ENCODE measurements around the gene ACBD3. TPM values are rescaled to one million over a fixed set of nuclear protein-coding genes. Genes with fewer than 3 reads are reported as not detected.

ACBD3 gene
- total RNA-seq, 1 donor = 53.4 TPM

DNA sequence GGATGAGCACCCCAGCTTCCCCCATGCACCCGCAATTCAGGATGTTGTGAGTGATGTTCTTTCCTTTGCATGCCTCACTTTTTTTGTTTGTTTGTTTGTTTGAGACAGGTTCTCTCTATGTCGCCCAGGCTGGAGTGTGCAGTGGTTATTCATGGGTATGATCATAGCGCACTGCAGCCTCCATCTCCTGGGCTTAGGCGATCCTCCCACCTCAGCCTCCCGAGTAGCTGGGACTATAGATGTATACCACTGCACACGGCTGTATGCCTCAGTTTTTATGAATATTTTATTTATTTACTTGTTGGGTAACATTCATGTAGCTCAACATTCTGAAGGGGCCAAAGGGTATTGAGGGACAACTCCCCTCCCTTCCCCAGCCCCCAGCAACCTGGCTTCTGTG is 69.2 kb downstream of the ACBD3 start:
- H3K9me3 ChIP-seq (ENCODE audit: low read depth, low read length) = no peaks in the 10 kb centered on the region
- H3K27me3 ChIP-seq (ENCODE audit: insufficient read depth, low read length) = no peaks in the 10 kb centered on the region
- H3K4me3 ChIP-seq (ENCODE audit: low read length) = no peak overlapping the region
- peaks cover 25% of the 10 kb centered on the region for H3K4me1 ChIP-seq (ENCODE audit: insufficient read depth, low read length)

DNA sequence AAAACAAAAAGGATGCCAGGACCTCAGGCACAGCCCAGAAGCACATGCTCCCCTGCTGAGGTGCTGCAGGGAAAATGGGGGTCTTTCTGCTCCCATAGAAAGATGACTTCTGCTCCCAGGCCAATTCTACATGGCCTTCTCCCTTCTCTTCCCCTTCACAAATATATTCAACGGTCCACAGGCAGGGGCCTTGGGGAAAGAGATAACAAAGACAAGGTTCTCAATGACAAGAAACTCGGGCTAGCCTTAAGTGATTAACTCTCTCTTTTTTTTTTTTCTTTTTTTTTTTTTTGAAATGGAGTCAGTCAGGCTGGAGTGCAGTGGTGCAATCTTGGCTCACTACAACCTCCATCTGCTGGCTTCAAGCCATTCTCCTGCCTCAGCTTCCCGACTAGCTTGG is 69.9 kb downstream of the ACBD3 start:
- Histone ChIP-seq H3K27me3 (ENCODE audit: insufficient read depth, low read length) (no peaks in the 10 kb centered on the region), H3K4me3 (ENCODE audit: low read length) (no peak overlapping the region), H3K9me3 (ENCODE audit: low read depth, low read length) (no peaks in the 10 kb centered on the region), H3K4me1 (ENCODE audit: insufficient read depth, low read length) (peaks cover 27% of the 10 kb centered on the region)

DNA sequence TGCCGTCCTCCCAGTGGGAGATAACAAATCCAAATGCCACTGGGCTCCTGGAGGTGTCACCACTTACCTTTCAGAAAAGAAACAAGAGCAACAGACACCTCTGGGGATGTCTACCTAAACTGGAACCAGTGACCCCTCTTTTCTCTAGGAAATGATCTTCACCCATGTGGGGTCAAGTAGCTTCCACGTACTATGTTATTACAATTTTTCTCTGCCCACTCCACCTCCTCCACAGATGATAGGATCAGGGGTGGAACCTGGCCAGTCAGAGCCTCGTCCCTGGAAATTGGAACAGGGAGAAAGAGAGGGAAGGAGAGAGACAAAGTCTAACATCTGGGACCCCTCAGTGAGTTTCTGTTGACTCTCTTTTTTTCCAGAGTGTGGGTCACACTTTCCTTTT is 73.9 kb downstream of the ACBD3 start:
- peaks cover 19% of the 10 kb centered on the region for H3K4me1 ChIP-seq (ENCODE audit: insufficient read depth, low read length)
- no peaks in the 10 kb centered on the region for H3K27me3 ChIP-seq (ENCODE audit: insufficient read depth, low read length)
- no peak overlapping the region for H3K4me3 ChIP-seq (ENCODE audit: low read length)
- H3K9me3 ChIP-seq (ENCODE audit: low read depth, low read length) = no peaks in the 10 kb centered on the region

DNA sequence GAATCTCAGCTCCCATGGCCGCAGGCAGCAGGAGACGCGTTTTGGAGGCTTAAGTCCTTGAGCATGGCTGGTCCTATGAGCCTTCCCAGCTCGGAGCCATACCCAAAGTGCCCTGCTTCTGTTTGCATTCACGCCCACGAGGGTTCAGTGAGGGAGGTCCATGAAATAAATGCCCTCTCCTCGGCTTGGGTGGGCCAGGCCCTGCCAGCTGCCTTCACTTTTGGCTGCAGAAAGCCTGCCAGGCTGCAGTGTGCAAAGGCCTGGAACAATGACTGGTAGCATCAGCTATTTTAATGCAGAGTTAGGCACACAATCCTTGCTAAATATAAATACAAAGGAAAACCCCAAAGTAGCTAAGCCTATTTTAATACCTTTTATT is 74.7 kb downstream of the ACBD3 start:
- Histone ChIP-seq H3K4me3 (ENCODE audit: low read length) (no peak overlapping the region), H3K27me3 (ENCODE audit: insufficient read depth, low read length) (no peaks in the 10 kb centered on the region), H3K4me1 (ENCODE audit: insufficient read depth, low read length) (peaks cover 19% of the 10 kb centered on the region), H3K9me3 (ENCODE audit: low read depth, low read length) (no peaks in the 10 kb centered on the region)

DNA sequence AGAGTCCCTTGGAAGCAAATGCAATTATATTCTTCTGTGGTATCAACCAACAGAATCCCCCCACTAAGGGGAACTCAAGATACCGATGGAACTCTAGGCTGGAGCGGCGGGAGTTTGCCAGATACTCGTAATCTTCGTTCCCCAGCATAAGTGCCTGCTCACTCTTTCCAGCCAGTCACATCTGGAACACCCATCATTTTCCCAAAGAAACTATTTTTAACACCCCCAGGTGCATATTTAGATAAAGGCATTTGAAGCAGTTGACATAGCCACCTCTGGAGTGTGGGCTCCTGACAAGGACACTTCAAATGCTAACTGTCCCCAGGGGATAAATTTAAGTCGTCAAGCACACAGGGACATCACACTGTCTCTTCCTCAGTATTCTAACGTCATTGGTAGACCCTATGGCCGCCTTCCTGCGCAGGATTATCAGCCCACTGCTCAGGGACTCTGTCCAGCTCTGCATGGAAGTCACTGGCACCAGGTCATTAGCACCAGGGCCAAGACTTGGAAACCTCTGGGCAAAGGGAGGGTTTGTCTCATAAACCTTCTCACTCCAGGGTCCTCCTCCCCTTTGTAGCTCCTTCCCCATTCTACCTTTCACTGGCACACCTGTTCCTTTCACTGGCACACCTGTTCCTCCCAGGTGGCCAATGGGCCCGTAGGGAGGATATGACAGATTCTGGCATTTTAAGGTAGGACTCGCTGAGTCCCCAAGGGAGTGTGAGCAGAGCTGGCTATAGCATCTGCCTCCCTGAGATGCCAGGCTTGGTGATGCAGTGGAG is 75.3 kb downstream of the ACBD3 start:
- H3K27me3 ChIP-seq (ENCODE audit: insufficient read depth, low read length) = no peaks in the 10 kb centered on the region
- peaks cover 19% of the 10 kb centered on the region for H3K4me1 ChIP-seq (ENCODE audit: insufficient read depth, low read length)
- H3K9me3 ChIP-seq (ENCODE audit: low read depth, low read length) = no peaks in the 10 kb centered on the region
- H3K4me3 ChIP-seq (ENCODE audit: low read length) = peak overlapping the region; percentile 56

DNA sequence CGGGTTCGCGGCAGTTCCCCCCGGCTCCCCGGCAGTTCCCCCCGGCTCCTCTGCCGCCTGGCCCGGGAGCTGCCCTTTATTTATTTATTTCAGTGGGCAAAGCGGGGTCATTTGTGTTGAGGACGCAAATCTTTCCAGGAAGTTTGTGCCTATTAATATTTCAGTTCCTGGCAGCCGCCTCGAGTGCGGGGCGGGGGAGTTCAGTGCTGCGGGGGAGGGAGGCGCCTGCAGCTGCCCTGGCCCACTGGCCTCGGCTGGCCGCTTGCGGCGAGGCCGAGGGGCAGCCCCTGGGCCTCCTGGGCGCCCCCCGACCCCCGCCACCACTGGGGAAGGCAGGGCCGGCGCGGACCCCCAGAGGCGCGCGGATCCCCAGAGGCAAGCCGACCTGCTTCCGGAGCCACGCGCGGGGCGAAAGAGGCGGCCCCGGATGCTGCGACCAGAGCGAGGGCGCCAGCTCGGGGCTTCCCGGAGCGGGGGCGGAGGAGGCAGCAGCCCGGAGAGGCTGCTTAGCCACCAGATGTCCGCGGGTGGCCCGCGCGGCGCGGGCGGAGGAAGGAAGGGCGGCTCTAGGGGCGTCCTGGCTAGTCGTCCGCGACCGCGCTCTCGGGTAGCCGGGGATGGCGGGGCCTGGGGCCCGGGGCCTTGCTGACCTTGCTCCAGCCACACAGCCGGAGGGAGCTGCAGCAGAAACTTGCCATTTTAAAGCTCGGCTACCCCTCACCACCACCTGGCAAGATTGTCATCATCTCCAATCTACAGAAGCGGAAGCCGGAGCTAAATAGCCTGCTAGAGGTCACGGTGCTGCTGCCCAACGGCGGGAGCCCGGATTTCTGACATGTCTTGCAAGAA is 76.1 kb downstream of the ACBD3 start:
- Histone ChIP-seq H3K4me1 (ENCODE audit: insufficient read depth, low read length) (peaks cover 19% of the 10 kb centered on the region), H3K4me3 (ENCODE audit: low read length) (peak overlapping the region; percentile 56), H3K9me3 (ENCODE audit: low read depth, low read length) (no peaks in the 10 kb centered on the region)

DNA sequence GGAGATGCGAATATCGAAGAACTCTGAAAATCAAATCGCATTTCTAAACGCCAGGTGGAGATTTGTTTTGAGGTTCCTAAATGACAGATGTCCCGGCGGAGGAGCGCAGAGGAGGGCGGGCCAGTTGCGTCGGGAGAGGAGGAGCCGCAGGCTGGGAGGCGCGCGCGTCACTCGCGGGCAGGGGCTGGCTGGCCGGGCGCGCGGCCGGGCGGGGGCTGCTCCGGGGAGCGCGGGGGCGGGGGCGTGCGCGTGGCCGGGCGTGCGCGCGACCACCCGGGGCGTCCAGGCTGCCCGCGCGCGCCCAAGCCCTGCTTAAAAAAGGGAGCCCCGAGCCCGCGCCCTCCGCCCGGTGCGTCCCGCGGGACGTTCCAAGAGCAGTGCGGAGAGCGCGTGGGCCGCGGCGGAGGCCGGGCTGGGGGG is 76.7 kb downstream of the ACBD3 start:
- Histone ChIP-seq H3K4me1 (ENCODE audit: insufficient read depth, low read length) (peaks cover 19% of the 10 kb centered on the region), H3K27me3 (ENCODE audit: insufficient read depth, low read length) (no peaks in the 10 kb centered on the region), H3K4me3 (ENCODE audit: low read length) (peak overlapping the region; percentile 56), H3K9me3 (ENCODE audit: low read depth, low read length) (no peaks in the 10 kb centered on the region)

More for the DNA sequence above, 76.1 kb downstream of the ACBD3 start:
- H3K27me3 ChIP-seq (ENCODE audit: insufficient read depth, low read length) = no peaks in the 10 kb centered on the region

DNA sequence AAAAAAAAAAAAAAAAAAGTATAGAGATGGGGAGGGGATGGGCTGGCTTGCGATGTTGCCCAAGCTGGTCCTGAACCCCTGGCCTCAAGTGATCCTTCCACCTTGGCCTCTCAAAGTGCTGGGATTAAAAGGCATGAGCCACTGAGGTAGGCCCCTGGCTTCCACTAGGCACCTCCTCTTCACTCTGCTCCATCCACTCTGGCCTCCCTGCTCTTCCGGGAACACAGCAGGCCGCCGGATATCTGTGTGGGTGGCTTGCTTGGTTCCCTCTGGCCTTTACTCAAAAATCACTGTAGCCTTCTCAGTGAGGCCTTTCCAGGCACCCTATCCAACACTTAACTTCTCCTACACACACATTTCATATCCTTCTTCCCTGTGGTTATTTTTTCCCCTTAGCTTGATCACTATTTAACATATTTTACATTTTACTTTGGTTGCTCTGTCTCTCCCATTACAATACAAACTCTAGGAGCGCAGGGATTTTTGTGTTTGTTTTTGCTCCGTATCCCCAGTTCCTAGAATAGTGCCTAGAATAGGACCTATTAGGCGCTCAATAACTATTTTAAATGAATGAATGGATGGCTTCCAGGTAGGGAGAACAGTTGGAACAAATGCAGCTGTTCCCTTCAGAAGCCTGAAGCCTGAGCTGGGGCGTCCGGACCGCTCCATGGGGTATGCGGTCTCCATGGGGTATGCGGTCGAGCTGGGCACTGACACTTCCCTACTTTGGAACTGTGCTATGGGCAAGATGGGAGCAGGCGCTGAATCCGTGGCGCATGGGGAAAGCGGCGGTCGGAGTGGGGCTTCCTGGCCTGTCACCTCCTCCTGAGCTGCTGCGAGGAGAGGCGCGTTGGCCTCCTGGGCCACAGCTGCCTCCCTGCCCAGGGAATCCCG is 77.4 kb downstream of the ACBD3 start:
- Histone ChIP-seq H3K4me3 (ENCODE audit: low read length) (peak overlapping the region; percentile 36), H3K9me3 (ENCODE audit: low read depth, low read length) (no peaks in the 10 kb centered on the region), H3K27me3 (ENCODE audit: insufficient read depth, low read length) (no peaks in the 10 kb centered on the region), H3K4me1 (ENCODE audit: insufficient read depth, low read length) (peaks cover 19% of the 10 kb centered on the region)

DNA sequence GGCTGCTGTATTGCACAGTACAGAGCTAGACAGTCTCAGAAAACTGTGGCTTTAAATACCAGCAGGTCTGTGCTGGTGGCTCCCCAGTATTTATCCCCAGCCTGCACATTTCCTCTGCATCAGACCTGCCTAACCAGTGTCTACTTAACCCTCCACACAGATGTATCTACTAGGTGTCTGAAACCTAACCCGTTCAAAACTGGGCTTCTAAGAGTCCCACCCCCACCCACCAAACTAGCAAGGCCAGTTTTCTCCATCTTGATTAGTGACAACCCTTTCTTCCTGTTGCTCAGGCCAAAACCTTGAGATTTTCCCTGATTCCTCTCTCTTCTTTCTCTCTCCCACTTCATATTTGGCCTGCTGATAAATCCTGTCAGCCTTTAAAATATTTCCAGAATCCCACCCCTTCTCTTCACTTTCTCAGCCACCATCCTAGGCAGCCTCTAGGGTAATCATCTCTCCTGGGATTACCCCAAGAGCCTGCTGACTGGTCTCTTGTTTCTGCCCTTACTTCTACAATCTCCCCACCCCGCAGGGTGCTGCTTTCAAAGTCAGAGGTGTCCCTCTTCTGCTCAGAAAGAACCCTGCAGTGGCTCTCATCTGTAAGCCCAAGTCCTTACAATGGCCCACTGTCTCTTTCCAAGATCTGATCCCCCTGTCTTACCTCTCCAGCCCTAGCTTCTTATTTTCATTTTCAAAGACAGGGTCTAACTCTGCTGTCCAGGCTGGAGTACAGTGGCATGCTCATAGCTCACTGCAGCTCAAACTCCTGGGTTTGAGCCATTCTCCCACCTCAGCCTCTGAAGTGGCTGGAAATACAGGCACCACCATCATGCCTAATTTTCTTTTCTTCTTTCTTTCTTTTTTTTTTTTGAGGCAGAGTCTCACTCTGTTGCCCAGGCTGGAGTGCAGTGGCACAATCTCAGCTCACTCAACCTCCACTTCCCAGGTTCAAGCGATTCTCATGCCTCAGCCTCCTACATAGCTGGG is 78.8 kb downstream of the ACBD3 start:
- Histone ChIP-seq H3K4me1 (ENCODE audit: insufficient read depth, low read length) (peaks cover 19% of the 10 kb centered on the region), H3K9me3 (ENCODE audit: low read depth, low read length) (no peaks in the 10 kb centered on the region), H3K4me3 (ENCODE audit: low read length) (no peak overlapping the region), H3K27me3 (ENCODE audit: insufficient read depth, low read length) (no peaks in the 10 kb centered on the region)

DNA sequence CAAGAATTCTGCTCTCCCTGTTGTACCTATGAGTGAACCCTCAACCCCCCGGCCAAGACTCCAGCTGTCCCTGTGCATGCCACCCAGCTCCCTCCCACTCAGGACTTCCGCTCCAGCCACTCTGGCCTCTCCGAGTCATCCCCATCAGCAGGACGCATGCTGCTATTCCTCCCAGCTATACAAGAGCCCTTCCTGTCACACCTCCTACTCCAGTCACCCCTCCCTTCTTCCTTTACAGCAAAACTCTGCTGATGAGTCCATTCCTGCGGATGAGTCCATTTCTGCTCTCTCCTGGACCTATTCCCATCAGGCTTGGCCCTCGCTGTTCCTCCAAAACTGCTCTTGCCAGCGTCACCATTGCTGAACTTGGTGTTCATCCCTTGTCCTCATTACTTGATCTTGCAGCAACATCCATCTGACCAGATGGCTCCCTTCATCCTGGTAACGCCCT is 81.8 kb downstream of the ACBD3 start:
- H3K4me3 ChIP-seq (ENCODE audit: low read length) = no peak overlapping the region
- no peaks in the 10 kb centered on the region for H3K9me3 ChIP-seq (ENCODE audit: low read depth, low read length)
- H3K27me3 ChIP-seq (ENCODE audit: insufficient read depth, low read length) = no peaks in the 10 kb centered on the region
- H3K4me1 ChIP-seq (ENCODE audit: insufficient read depth, low read length) = peaks cover 19% of the 10 kb centered on the region

DNA sequence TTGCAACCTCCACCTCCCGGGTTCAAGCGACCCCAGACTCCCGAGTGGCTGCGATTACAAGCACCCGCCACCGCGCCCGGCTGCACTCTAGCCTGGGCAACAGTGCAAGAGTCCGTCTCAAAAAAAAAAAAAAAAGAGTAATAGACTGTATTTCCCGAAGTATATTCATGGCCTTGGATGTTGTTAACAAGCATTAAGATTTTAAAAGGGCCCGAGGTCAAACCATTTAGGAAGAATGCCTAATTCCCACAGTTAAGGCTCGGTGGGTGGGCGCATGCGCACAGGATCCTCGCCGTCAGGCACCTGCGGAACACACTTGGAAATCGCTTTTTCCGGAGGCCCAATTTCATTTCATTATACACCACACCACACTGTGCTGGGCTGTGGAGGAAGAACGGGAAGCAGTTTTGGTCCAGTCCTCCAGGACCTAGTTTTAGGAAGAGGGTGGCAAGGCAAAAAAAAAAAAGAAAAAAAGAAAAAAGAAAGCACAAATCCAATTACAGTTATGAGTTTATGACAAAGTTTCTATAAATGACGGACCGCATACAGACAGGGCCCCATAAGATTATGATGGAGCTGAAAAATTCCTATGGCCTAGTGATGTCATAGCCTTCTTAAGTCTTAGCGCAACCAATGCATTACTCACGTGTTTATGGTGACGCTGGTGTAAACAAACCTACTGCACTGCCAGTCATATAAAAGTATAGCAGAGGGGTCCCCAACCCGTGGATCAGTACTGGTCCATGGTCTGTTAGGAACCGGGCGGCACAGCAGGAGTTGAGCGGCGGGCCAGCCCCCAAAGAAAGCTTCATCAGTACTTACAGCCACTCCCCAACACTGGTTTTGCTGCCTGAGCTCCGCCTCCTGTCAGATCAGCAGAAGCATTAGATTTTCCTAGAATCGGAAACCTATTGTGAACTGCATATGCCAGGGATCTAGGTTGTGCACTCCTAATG is 85.8 kb downstream of the ACBD3 start:
- peaks cover 2% of the 10 kb centered on the region for H3K27me3 ChIP-seq (ENCODE audit: insufficient read depth, low read length)
- peaks cover 13% of the 10 kb centered on the region for H3K4me1 ChIP-seq (ENCODE audit: insufficient read depth, low read length)
- H3K9me3 ChIP-seq (ENCODE audit: low read depth, low read length) = no peaks in the 10 kb centered on the region
- H3K4me3 ChIP-seq (ENCODE audit: low read length) = peak overlapping the region; percentile 34

DNA sequence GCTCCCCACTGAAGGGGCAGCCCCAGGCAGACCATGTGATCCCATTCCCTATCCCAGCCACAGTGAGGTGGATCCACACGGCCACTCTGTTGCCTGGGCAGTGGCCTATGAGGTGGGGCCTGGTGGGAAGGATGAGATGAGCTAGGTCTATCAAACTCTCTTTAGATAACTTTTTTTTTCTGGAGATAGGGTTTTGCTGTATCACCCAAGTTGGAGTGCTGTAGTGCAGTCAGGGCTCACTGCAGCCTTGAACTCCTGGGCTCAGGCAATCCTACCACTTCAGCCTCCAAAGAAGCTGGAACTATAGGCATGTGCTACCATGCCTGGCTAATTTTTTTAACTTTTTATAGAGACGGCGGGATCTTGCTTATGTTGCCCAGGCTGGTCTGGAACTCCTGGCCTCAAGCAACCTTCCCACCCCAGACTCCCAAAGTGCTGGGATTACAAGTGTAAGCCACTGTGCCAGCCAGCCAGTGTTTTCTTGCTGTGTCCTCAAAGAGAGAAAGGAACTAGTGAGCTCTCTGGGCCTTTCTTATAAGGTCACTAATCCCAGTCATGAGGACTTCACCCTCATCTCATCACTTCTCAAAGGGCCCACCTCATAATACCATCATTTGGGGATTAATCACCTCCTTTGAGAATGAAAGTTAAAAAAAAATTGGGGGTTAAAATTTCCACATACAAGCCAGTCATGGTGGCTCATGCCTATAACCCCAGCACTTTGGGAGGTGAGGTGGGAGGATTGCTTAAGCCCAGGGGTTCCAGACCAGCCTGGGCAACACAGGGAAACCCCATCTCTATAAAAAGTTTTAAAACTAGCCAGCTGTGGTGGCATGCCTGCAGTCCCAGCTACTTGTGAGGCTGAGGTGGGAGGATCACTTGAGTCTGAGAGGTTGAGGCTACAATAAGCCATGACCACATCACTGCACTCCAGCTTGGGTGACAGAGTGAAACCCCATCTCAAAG is 87.4 kb downstream of the ACBD3 start:
- Histone ChIP-seq H3K4me3 (ENCODE audit: low read length) (no peak overlapping the region), H3K4me1 (ENCODE audit: insufficient read depth, low read length) (peaks cover 13% of the 10 kb centered on the region), H3K9me3 (ENCODE audit: low read depth, low read length) (no peaks in the 10 kb centered on the region), H3K27me3 (ENCODE audit: insufficient read depth, low read length) (peaks cover 2% of the 10 kb centered on the region)
